ENCODE measurements around the gene MTHFD1L.
"Not testable (repeated sequence)": the region's sequence is repeated elsewhere in the genome, so short reads cannot be mapped to it uniquely, and the experiment has no call there.

Gene MTHFD1L
- 6.2 to 18.5 (median 11.4) reads per million in 18 experiments for total RNA-seq

DNA sequence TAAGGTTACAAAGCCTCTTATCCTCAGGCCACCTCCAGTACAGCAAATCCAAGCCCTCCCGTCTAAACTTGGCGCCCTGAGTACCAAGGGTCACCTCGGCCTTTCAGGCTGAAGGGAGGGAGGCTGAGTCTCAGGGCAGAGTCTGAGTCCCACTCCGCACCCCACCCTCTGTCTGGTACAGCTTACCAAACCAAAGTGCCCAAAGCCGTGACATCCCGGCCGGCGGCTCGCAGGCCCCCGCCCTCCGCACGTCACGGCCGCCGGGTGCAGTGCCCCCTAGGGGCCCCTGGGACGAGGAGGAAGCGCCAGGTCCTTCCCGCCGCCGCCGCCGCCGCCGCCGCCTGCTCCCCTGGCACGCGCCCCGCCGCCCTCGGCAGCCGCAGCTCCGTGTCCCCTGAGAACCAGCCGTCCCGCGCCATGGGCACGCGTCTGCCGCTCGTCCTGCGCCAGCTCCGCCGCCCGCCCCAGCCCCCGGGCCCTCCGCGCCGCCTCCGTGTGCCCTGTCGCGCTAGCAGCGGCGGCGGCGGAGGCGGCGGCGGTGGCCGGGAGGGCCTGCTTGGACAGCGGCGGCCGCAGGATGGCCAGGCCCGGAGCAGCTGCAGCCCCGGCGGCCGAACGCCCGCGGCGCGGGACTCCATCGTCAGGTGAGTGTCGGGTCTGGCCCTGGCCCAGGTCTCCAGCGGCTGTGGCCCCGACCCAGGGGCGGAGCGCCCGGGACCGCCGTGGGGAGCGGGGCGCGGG lies at the start of gene MTHFD1L:
Gene MTHFD1L, plus strand, starts transcription at position 297 of the 741 bp plus-strand sequence. Its CDS starts 121 bp downstream, at position 418.
- DNase-seq: peak; percentile 70 to 80

GRCh38 chr6:150816554-150816953 lies 48.9 kb upstream of the MTHFD1L start:
- not testable (repeated sequence) for DNase-seq

DNA sequence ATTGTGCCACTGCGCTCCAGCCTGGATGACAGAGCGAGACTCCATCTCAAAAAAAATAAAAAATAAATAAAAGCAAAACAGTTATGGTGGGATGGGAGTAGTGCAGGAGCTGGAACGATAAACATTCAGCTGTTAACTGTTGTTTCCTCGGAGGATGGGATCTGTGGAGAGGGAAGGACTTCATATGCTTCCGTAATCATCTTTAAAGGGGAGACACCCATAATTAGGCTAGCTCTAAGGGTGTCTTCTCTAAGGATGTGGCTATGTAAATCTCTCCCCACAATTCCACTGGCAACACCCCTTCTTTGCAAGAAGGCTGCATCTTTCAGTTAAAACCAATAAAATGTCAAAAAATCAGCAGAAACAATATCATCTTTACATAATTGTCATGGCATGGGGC lies 42.6 kb upstream of the MTHFD1L start:
- DNase-seq: no peak

DNA sequence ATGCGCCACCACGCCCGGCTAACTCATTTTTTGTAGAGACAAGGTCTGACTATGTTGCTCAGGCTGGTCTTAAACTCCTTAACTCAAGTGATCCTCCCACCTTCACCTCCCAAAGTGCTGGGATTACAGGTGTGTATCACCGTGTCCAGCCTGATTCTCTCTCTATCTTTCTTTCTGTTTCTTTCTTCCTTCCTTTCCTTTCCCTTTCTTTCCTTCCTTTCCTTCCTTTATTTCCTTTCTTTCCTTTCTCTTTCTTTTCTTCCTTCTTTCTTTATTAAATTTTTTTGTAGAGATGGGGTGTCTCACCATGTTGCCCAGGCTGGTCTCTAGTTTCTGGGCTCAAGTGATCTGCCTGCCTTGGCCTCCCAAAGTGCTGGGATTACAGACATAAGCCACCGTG lies 38.7 kb upstream of the MTHFD1L start:
- no peak for DNase-seq

DNA sequence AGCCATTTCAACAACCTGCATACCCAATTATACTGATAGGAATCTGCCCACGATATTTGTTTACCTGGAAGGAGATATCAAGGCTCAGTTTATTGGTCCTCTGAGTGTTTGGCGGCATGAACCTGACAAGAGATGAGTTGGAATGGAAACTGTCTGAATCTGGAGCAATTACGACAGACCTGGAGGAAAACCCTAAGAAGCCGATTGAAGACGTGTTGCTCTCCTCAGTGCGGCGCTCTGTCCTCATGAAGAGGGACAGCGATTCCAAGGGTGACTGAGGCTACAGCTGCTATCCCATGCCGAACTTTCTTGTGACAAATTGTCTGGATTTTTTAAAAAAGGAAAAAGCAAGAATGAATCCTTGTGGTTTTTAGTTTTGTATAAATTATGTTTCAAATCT lies 37.4 kb upstream of the MTHFD1L start:
- not testable (repeated sequence) for DNase-seq

DNA sequence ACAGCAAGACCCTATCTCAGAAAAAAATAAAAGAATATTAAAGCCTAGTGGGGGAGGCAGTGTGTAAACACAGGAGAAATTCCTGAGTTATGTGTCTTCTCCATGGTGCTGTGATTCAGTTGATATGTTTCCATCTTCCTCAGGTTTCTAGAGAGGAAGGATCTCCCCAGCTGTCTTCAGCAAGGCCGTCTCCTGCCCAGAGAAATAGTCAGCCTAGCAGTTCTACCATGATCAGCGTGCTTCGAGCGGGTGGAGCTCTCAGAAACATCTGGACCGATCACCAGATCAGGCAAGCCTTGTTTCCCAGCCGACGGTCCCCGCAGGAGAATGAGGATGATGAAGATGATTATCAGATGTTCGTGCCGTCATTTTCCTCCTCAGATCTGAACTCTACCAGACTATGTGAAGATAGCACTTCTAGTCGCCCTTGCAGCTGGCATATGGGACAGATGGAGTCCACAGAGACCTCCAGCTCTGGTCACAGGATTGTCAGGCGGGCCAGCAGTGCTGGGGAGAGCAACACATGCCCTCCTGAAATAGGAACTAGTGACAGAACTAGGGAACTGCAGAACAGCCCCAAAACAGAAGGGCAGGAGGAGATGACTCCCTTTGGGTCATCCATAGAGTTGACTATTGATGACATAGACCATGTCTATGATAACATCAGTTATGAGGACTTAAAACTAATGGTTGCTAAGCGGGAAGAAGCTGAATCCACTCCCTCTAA lies 34.9 kb upstream of the MTHFD1L start:
- DNase-seq: no peak

DNA sequence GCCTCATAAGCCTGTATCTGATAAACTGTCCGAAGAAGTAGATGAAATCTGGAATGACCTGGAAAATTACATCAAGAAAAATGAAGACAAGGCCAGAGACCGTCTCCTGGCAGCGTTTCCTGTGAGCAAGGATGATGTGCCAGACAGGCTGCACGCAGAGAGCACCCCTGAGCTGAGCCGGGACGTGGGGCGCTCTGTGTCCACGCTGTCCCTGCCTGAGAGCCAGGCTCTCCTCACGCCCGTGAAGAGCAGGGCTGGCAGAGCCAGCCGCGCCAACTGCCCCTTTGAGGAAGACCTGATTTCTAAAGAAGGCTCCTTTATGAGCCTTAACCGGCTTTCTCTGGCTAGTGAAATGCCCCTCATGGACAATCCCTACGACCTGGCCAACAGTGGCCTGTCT lies 33.9 kb upstream of the MTHFD1L start:
- DNase-seq: no peak

GRCh38 chr6:150835620-150836019 lies 29.9 kb upstream of the MTHFD1L start:
- no peak for DNase-seq

DNA sequence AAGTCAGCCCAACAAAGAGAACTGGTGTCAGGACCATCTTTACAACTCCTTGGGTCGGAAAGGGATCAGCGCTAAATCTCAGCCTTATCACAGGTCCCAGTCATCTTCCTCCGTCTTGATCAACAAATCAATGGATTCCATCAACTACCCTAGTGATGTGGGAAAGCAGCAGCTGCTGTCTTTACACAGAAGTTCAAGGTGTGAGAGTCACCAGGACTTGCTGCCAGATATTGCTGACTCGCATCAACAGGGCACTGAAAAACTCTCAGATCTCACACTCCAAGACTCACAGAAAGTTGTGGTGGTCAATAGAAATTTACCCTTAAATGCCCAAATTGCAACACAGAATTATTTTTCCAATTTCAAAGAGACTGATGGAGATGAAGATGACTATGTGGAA lies 25.3 kb upstream of the MTHFD1L start:
- DNase-seq: no peak

DNA sequence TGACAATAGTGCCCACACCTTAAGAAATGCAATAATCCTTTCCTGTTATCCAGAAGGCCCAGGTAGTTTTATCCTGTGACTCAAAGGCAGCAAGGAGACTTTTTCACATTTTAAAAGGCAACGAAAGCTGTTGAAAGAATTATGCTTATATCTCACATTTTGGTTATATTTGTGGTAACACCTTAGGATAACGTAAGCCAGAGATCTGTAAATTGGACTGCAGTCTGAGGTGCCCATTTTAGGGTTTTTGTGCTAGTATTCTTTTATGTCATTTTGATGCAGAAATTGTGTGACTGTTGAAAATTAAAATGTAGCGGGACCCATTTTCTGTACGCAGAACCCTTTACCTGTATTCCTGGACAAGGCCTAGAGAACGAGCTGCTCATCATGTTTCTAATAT lies 24.3 kb upstream of the MTHFD1L start:
- no peak for DNase-seq

DNA sequence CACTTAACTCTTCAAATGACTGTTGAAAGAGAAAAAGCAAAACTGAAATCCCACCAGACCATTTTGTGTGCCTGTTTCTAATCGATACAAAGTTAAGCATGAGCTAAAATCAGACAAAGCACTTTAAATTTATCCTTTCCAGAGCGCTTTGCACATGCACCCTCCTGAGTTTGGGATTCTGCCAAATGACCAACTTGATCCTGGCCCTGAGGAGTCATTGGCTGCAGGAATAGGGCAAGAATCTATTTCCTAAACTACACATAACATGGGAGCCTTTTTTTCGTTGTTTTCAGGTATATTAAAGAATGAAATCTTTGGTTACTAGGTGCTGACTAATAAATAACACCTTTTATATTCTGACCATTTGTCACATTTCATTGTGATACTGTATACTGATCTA lies 23.8 kb upstream of the MTHFD1L start:
- no peak for DNase-seq

- no peak for DNase-seq
Observed at GRCh38 chr6:150844371-150844770, 21.1 kb upstream of the MTHFD1L start.

DNA sequence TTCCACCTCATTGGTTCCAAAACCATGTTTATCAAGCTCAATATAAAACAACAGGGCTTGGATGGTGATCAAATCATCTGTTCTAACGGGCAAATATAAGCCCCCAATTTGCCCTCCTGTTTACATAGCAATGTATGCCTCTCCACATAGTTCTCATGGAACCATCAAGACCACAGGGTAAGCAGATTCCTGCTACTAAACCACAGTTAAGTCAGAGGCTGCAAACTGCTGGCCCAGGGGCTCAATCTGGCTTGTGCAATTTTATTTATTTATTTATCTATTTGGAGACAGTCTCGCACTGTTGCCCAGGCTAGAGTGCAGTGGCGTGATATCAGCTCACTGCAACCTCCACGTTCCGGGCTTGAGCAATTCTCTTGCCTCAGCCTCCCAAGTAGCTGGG lies 18.9 kb upstream of the MTHFD1L start:
- DNase-seq: no peak

GRCh38 chr6:150848400-150848799 lies 17.1 kb upstream of the MTHFD1L start:
- no peak for DNase-seq

DNA sequence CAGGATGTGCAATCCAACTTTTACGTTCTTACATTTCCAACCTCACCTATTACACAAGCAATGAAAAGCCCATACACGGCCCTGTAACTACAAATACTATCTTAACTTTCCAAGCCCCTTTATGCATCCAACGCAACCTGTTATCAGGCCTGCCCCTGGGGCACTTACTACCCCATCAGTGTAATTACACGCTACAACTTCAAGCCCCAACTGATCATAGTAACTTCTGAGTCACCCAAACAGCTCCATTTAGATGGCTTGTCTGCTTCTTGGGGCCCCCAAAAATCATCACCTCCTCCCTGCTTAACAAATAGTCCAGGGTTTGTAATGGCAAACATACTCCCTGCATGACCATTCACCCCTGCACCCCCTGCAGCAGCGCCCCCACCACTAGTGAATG lies 11.1 kb upstream of the MTHFD1L start:
- DNase-seq: not testable (repeated sequence)

- not testable (repeated sequence) for DNase-seq
Observed at GRCh38 chr6:150855171-150855570, 10.3 kb upstream of the MTHFD1L start.

DNA sequence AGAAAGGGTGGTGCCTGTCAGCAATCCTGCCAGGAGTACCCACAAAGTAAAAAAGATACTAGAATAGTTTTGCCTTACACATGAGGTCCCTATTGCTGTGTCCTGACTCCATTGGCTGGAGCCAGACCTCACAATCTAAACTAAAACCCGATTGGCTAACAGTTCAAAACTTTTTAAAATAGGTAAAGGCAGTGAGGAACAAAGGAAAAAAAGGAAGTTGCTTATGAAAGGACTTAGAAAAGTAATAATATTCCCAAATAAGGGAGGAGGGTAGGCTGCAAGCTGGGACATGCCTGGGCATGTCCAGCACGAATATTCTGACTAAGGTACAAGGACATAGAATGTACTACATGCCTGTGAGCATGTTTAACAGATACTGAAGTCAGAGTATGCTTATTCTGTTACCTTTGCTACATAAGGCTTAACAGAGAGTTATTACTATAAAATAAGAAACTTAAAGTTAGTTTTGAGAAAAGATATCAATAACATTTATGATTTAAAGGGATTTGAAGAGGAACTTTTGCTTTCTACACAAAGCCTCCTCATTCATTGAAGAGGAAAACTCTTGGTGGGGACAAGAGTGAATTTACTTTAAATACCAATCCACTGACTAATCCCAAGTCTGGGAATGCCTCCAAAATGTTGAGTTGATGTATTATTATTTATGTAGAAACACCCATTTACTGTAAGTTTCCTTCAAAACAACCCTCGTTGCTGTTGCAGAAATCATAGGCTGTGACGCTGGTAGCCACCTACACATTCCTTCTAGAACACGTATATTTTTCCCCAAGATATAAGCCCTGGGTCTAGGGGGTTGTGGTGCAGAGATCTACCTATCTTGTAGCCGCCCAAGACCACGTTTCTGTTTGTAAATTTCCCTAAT lies 8.2 kb upstream of the MTHFD1L start:
- DNase-seq: no peak

DNA sequence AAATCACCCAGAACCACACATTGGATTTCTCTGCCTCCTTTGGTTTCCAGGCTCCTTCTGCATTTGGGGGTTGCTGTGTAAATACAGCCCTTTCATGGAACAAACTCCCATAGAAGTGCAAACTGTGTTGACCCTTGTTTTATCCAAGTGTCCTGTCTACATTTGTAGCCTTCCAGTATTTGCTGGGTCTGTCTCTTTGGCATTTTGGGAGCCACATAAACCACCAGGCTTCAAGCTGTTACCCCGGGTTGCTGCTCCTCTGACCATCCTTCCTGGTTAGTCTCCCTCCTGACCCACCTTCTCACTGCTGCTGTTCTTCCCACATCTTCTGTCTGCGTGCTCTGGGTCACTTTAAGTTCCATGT lies 7.6 kb upstream of the MTHFD1L start:
- no peak for DNase-seq

DNA sequence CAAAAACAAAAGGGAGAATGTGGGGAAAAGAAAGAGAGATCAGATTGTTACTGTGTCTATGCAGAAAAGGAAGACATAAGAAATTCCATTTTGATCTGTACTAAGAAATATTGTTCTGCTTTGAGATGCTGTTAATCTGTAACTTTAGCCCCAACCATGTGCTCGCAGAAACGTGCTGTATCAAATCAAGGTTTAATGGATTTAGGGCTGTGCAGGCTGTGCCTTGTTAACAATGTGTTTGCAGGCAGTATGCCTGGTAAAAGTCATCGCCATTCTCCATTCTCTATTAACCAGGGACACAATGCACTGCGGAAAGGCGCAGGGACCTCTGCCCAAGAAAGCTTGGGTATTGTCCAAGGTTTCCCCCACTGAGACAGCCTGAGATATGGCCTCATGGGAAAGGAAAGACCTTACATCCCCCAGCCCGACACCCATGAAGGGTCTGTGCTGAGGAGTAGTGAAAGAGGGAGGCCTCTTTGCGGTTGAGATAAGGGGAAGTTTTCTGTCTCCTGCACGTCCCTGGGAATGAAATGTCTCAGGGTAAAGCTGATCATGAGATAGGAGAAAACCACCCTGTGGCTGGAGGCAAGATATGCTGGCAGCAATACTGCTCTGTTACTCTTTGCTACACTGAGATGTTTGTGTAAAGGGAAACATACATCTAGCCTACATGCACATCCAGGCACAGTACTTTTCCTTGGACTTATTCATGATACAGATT lies 3.9 kb upstream of the MTHFD1L start:
- DNase-seq: peak in 1 of 2 donors; percentile 10

DNA sequence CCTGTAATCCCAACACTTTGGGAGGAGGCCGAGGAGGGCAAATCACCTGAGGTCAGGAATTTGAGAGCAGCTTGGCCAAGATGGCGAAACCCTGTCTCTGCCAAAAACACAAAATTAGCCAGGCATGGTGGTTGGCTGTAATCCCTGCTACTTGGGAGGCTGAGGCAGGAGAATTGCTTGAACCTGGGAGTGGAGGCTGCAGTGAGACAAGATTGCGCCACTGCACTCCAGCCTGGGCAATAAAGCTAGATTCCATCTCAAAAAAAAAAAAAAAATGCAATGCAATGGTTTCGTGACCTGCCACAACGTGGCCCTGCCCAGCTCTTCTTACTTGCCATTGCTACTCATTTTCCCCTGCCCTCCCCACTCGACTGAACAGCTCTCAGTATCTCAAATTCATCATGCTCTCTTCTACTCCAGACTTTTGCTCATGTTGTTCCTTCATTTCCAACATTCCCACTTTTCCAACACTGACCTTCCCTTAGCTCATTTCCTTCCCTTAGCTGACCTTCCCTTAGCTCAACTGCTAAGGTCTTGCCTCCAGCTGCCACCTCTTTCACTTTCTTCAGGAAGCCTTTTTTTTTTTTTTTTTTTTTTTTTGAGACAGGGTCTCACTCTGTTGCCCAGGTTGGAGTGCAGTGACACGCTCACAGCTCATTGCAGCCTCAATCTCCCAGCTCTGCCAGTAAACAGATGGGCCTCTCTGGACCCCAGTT lies 2.1 kb upstream of the MTHFD1L start:
- no peak for DNase-seq

GRCh38 chr6:150865043-150865405 lies 478 bp upstream of the MTHFD1L start:
- DNase-seq: no peak
